HG03139 (cell line): ENCODE results near the gene LENEP.
A peak's percentile ranks its signal among the peaks of the same experiment; 100 is the strongest.

Experiments
- ATAC-seq: cut with Tn5 transposase; IDR thresholded peaks from one replicate; pipeline ENCODE4 v1.9.1; 2021; ENCODE audit not compliant: unreplicated experiment

LENEP gene

DNA sequence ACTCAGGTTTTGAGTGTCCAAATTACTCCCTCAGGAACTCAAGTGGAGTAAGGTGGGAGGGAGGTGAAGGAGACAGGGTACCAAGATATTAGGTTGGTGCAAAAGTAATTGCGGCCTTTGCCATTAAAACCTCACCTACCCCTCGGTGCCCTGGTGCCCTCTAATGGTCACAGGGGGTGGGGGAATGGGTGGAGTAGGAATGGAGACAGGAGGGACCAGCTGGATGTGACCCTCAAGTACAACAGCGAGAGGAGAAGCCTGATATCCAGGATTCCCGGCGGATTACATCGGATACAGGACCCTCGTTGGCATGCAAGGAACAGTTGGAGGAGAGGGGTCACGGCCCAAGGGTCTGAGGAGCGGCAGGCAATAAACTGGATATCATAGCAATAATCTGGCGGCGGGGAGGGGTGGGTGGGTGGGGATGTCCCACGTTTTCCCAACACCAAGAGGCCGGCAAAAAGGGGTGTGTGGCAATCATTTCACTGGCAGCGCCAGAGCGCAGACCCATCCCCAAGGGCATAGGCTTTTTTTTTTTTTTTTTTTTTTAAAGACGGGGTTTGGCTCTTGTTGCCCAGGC lies 4.9 kb downstream of the LENEP start:
- ATAC-seq, result no peak

DNA sequence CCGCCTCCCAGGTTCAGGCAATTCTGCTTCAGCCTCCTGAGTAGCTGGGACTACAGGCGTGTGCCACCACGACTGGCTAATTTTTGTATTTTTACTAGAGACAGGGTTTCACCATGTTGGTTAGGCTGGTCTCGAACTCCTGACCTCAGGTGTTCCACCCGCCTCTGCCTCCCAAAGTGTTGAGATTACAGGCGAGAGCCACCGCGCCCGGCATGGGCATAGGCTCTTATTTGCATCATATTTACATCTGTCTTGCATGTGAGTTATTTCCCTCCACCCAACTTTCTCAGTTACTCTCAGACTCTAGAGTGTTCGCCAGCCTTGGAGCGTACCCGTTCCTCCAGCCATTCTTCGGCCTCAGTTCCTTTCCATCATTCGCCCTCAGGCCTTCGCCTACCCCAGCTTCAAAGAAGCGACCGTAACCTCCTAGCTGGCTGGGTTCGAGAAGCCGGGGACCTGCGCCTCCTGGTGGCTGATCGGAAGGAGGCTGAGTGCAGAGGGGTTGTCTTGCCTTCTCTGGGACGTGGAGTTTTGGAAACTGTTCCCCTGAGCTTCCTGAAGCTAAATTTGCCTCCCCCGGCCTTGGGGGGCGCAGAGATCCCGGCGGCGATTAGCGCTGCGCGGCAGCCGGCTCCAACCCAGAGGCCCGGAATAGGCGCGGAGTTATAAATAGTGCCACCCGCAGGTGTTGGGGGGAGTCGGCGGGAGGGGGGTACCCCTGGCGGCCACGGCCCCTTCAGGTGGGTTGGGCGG lies 5.6 kb downstream of the LENEP start:
- no peak for ATAC-seq

DNA sequence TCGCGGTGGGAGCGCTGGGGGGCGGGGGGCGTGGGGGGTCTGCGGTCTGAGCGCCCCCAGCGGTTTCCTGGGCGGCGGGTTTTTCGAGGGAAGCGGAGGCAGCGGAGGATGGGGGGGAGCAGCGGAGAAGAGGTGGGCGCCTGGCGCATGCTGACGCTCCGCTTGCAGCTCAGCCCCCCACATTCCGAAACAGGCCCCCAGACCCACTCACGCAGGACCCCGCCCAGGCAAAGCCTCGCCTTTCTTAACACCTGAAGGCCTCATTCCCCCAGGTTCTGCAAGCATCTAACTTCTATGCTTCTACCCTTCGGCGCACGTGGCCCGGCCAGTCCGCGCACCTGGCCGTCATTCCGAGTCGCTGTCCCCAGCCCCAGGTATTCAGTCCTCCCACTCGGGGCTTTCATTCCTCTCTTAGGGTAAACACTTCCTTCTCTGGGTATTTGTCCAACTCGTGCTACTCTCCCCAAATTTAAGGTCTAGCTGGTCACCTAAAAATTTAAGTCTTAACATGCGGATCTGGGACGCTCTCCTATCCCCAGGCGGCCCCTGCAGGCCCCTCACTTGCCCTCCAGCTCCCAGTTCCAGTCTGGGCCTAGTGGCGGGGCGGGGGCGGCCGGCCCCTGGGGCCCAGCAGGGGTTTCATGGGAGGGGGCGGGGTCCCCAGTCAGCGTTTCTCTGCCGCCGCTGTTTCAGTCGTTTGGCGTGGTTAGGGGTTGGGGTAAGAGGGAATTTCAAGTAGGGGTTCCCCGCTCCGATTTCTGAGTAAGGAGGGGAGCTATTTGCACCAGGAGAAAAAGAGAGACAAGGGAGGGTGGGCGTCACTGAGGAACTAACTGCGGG lies 6.4 kb downstream of the LENEP start:
- ATAC-seq, result no peak

DNA sequence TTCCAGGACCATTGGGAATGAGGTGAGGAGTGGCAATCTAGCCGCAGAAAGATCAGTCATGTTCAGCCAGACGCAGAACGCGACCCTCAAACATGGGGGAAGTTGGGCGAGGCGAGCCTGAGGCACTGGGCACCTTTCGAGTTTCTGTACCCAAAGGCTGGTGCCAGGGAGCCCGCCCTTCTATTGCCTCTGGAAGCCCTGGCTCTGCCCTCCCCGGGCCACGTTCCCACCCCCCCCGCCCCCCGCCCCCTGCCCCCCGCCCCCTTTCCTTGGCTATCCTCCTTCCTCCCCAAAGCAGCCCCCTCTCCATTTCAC lies 7.0 kb downstream of the LENEP start:
- ATAC-seq, result no peak

DNA sequence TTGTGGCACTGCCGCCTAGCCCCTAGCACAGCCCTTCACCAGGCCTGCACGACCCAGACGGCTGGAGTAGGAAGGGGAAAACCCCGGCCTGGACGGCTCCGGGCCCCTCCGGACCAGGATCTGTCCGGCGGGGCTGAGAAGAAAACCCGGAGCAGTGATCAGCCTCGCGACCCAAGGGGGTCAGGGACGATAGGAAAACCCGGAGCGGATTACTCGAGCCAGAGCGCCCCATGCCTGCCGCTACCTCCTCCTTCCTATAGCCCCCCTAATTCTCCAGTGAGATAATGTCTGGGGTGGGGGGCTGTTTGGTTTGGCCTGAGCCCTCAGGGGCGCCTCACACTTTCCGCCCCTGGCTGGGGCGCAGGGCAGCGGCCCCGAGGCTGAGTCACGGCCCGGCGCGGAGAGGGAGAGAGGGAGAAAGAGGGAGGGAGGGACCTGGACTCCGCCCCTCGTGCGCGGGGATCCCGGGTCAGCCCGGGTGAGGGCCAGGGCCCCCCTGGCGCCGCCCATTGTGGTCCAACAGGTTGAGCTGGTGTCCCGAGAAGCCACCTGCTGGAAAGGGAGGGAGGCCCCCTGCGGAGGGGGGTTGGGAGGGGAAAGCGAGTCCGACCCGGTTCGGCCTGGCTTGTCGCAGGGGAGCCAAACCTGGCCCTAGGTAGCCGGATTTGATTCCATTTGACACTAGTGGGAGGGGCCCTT lies 7.5 kb downstream of the LENEP start:
- no peak for ATAC-seq

DNA sequence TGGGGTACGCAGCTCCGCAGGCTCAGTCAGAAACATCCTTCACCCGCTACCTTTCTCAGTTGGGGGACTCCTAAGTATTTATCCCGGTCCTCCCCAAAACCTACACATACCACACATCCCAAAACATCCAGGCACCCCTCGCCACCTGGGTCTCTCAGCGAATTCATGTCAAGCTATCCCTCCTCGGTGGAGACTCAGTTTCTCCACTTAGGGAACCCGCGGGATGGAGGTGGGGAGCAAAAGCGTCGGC lies 8.0 kb downstream of the LENEP start:
- ATAC-seq, result no peak

DNA sequence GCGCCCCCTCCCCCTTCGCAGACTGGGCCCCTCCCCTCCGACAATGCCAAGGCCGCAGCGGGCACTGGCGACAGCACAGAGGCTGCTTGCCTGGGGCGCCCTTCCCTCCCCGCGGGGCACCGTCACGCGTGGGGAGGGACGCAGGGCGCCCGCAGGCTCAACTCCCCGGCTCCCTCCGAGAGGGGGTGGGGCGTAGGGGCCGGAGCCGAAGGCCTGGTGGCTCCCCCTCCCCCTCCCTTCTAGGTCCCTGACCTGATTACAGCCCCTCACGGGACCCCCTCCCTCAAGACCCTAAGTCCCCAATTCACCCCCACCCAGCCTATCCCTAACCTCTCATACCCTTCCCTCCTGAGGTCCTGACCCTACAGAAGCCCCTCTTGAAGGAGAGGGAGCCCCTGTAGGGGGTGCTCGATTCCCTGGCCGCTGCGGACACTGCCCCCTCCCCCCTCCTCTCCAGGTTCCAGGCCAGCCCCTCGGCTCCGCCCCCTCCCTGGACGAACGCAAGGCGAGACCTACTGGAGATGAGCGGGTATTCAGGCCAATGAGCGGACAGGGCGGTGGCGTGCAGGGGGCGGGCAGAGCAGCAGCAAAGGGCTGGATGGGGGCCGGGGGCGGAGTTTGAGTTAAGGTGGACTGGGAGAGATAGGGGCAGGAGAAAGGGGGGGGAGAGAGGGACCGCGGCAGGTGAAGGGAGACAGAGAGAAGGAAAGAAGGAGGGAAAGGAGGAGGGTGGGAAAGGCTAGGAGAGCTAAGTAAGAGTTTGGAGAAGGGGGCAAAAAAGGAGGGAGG lies 8.5 kb downstream of the LENEP start:
- ATAC-seq, result peak; percentile 52

DNA sequence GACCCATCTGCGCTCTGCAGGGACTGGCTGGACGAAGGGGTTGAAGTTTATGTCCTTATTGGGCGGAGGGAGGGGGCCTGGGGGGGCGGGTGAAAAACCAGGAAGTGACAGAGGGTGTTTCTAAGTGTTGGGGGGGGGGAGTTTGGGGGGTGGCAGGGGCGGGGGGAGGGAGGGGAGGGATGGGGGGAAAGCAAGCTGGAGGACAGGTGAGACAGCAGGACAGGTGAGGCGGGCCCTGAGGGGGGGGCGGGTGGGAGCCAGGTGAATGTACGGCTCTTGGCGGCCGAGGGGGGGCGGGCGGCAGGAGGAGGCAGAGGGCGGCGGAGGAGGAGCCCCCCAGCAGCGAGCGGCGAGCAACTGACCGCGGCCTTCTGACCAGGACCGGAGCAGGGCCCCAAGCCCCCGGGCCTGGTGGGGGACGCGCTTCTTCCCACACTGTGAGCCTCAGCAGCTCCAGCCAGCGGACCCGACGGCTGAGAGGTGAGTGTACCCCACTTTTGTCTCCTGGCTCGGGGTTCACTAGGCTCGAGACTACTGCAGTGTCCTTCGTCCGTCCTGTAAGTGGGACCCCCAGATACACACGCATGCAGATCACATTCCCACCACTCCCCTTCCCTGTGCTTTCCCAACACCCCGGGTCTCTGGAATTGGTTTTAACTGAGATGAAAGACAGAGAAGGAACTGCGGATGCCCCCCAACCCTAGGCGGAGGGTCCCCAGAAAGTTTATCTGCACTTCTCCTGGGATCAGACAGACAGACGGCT lies 9.3 kb downstream of the LENEP start, which contains the start of gene ZBTB7B:
ZBTB7B (plus strand) TSS at position 339 of the 763 bp plus-strand sequence. CDS start 11,859 bp downstream, outside the sequence.
- ATAC-seq, result no peak

DNA sequence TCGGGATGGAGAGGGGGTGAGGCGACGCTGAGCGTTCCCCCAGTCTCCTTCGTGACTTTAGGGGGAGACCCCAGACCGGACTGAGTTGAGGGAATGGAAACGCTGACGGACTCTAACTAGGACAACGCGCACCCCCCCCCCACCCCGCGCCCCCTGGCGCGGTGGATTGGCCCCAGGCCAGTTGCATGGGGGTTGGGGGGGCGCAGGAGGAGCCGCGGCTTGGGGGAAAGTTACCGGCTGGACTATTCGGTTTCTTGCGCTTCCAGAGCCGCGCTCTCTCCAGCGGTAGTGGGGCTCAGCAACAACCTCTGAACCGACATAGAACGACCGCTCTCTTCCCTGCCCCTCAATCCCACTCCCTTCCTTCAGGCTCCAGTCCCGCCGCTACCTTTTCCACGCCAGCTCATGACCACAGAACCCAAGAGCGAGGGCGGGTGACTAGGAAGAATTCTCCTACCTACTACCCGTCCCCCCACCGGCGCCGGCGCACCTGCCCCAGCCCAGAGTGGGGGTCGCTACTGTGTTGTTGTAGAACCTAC lies 9.9 kb downstream of the LENEP start:
- no peak for ATAC-seq

DNA sequence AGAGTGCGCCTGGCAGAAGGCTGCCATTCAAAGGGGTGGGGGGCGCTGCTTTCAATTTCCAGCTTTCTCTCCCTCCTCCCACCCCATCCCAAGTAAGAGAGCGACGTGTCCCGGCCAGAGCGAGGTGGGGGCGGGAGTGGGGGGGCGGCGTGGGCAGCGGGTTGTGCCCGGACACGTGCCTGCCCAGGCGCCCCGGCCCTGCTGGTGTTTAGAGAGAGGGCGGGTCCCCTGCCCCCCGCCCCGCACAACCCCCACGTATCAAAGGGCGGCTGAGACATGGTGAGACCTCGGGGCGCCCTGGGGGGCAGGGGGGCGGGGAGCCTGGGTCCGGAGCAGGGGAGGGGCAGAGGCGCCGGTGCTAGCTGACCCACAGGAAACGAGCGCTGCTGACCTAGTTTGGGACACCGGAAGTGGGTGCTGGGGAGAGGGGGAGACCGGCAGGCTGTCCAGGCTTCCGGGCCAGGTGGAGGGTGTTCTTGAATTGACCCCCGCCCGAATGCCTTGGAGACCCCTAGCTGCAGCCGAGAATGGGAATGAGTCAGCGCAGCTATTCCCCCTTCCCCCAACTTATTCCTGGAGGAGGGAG lies 10.5 kb downstream of the LENEP start:
- ATAC-seq, result no peak

DNA sequence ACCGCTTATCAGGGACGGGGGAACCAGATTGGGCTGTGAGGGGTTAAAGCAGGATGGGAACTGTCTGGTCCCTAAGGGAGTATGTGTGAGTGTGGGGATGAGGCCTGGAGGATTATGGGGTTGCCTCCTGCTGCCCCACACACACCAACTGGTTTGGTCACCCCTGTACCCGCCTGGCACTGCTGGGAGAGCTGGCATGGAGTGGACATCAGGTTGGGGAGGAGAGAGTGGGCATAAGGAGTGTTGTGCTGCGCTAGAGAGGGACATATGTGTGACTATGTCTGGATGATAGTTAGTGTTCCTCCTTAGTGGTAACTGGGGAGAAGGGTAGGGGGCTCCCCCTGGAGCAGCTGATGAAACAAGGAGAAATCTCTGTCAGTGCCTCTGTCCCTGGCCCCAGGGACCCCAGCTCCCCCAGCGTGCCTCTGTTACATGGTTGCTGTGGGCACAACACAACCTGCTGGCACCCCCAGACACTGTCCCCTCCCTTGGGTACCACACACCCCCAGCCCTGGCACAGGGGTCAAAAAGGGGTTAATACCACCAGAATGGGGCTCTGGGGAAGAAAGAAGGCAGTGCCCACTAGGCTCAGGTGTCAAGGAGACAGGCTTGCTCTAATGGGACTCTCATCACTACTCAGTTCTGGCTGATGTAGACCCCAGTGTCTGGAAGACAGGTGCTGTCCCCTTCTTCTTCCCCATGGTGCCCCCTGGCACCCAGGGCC lies 11.1 kb downstream of the LENEP start:
- ATAC-seq, result no peak

DNA sequence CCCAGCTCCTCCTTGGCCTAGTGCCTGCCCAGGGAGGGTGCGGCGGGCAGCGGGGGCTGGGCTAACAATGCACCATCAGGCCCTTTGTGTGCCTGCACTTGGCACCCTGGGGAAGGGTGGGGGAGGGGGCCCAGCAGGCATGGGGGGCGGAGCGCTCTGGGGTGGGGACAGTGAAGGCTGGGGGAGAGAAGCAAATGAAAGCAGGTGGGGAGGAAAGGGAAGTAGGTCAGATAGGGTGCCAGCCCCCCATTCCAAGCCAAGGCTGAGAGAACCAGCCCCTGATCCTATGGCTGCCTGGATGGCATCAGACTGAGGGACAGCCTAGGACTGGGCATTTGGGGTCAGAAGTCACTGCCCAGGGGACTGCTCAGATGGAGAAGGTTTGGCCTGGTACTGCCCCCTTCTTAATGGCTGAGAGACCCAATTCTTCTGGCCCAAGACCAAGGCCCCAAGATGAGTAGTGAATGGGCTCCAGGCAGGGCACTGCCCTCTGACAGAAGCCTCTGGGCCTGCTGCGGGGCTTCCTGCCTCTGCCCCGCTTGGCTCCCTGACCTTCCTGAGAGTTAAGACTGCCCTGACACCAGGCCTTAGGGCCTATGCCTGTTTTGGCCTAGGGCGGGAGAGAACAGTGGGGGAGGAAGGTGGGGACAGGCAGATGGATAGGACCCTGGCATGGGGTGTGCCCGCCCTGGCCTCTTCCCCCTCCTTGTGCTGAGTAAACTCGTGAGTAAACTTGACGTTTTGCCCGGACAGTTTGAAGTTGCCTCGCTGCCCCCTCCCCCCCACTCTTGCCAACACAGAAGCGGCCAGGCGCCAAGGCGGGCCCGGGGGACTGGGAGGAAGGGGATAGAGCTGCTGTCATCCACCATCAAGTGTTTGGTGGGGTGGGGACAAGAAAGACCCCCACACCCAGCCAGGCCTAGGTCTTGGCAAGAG lies 12.0 kb downstream of the LENEP start:
- ATAC-seq, result no peak

DNA sequence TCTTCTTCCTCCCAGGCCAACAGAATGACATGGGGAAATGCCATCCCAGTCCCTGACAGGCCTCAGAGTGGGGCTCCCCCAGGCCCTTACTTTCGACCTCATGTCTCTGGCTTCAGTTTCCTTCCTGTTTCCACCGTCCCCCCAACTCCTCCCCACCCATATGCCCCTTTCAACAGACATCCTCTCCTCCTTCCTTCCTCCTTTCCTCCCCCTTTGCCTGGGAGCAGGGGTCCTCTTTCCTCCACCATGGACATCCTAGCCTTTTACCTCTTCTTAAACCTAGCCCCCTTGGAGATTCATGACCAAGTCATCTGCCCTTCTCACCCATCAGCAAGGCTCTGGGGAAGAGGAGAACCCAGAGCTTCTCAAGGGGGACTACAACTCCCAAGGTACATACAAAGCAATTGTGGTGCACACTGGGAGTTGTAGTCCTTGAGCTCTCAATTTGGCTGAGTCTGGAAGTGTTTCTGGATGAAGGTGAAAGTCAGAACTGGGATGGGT lies 13.3 kb downstream of the LENEP start:
- ATAC-seq, result no peak

DNA sequence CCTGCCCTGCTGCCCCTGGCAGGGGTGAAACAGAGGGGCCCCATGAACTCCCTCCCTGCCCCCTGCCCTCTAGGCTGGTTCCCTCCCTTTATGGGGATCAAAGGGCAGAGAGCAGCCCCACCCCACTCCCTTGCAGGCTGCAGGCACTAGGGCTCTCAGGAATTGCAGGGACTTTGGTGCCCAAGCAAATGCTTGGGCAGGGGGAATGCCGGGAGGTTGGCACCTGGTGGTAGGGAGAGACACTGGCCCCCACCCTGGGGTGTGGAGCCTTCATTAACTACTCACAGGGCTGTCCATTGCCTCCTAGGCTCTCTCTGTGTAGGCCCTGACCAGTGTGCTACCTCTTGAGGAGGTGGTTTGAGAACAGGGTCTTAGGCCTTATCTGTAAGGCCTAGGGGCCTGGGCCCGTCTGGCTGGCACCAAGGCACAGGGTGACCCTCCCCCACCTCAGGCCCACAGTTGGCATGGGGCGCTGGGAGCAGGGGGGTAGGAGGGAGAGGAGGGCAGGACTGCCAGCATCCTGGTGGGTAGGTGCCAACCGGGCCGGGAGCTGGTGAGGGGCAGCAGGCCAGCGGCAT lies 14.0 kb downstream of the LENEP start:
- no peak for ATAC-seq

DNA sequence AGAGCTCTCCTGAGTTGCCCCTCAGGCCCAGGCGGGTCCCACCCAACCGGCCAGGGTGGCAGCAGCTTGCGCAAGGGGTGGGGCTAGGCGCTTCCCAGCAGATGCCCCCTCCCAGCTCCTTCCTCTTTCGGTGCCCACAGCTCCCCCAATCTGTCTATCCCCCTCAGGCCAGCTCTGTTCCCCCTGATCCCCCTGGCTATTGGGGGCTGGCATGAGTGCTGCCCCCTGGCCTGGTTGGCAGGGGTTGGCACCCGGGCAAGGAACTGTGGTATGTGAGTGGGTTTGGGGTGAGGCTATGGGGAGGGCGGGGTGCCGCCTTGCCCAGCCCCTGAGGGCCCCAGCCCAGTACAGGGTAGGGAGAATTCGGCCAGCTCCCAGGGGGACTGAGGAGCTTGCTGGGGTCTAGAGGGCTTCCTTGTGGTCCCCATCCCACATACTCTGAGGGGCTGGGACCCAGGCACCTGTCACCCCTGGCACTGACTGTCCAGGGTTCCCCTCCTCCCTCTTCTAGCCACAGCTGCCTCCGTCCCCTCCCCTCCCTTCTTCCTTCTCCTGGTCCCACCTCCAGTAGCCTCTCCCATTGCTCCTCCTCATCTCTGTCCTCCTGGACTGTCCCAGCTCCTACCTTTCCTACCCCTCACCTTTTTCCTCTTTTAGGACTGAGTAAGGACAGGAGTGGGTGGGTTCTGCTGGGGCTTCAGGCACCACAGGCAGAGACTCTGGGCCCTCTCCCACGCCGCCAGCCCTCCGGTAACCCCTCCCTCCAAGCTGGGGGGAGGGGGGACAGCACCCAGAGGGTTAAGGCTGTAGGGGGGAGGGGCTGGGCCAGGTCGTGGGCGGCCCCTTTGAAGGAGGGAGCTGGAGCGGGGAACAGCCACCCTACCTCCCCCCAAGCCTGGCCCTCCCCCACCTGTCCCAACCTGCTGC lies 14.9 kb downstream of the LENEP start:
- no peak for ATAC-seq

DNA sequence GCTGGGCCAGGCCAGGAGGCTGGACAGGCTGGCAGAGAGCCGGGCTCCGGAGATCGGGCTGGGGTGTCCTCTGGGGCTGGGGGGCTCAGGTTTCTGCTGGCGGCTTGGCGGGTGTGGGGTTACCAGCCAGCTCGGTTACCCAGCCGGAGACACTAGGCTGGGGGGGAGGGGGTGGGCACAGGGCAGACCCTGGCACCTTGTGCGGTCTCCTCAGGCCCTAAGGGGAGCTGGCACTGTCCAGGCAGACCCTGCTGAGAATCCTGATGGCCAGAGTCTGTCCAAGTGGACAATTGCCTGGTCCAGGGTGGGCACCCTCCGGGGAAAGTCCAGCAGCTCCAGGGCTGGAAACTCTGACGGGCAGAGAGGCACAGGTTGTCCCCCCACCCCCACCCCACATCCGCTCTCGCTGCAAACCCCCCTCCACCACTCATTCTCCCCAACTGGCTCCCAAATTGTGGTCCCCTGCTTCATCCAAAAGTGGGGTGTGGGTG lies 15.9 kb downstream of the LENEP start:
- ATAC-seq, result no peak
